ENCODE data around the gene CD33.
"Not testable (repeated sequence)": the region's sequence is repeated elsewhere in the genome, so short reads cannot be mapped to it uniquely, and the experiment has no call there.

CD33 gene
- total RNA-seq, result 0 to 0.13 reads per million in 2 experiments

DNA sequence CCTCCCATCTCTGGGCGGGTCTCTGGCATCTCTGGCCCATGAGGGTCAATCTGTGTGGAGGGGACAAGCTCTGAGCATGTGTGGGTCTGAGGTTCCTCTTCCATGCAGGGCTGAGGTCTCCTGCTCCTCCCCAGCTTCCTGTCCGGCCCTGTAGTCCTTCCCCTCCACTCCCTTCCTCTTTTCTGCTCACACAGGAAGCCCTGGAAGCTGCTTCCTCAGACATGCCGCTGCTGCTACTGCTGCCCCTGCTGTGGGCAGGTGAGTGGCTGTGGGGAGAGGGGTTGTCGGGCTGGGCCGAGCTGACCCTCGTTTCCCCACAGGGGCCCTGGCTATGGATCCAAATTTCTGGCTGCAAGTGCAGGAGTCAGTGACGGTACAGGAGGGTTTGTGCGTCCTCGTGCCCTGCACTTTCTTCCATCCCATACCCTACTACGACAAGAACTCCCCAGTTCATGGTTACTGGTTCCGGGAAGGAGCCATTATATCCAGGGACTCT is at the start of gene CD33:
Gene CD33, plus strand, starts transcription at position 183 of the 496 bp plus-strand sequence. Its CDS starts 39 bp downstream, at position 222.
- DNase-seq (ENCODE audit: low read depth), result not testable (repeated sequence)

DNA sequence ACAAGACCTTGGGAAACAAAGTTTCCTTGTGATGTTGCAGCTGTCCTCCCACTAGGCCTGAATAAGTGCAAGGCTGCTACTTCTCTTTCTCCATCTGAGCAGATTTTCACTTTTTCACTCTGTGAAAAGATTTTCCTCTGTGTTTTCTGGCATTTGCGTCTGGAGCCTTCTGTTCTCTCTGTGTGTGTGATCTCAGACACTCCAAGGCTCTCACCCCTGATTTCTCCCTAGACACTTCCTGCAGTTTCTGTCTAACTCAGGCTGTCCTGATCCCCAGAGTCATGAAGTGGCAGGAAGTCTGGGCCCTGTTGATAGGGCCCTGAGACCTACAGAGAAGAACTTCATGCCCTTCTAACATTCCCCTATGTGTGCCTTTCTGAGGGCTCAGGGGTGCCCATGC is 45.6 kb upstream of the CD33 start:
- DNase-seq (ENCODE audit: low read depth), result no peak

DNA sequence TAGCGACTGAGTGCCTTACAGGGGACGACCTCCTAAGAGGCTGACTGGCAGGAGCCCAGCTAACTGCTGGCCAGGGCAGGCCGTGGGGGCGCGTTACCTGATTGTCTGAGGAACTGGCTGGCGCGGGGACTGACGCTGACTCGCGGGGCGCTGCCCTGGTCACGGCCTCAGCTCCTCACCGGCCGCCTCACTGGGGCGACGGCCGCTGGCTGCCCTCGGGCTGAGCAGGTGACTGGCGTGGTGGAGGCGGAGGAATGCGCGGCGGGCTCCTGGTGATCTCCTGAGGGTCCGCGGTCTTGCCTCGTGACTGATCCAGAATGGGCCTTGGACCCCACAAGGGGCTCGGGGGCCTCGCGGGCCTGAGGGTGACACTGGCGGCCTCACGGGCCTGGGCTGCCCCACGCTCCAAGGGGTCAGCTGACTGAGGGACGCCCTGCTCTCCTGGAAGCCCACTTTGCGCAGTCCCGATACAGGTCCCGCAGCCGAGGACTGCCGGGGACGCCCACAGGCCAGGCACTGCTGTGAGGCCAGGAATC is 43.4 kb upstream of the CD33 start:
- DNase-seq (ENCODE audit: low read depth), result no peak

GRCh38 chr19:51181913-51182419 is 42.9 kb upstream of the CD33 start:
- DNase-seq (ENCODE audit: low read depth), result no peak

GRCh38 chr19:51183629-51184028 is 41.3 kb upstream of the CD33 start:
- no peak for DNase-seq (ENCODE audit: low read depth)

DNA sequence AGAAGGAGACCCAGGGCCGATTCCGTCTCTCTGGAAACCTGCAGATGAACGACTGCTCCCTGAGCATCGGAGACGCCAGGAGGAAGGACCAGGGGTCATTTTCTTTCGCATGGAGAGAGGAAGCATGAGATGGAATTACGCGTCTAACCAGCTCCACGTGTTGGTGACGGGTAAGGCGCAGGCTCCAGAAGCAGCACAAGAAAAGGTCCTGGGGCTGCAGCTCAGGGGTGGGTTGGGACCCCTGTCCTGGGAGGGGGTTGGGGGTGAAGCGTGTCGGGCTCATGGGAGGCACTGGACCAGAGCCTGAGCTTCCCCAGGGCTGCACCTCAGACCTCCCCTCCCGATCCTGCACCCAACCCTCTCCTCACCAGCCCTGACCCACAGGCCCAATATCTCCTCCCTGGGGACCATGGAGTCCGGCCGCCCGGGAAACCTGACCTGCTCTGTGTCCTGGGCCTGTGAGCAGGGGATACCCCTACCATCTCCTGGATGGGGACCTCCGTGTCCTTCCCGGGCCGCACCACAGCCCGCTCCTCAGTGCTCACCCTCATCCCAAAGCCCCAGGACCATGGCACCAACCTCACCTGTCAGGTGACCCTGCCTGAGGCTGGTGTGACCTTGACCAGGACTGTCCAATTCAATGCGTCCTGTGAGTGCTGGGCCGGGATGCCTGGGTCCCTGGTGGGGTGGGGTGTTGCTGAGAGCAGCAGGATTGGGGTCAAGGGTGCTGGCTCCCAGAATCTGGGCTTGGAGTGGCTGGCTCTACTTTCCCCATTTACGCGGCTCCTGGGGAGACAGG is 39.6 kb upstream of the CD33 start:
- no peak for DNase-seq (ENCODE audit: low read depth)

- no peak for DNase-seq (ENCODE audit: low read depth)
Observed at GRCh38 chr19:51185868-51186215, 39.0 kb upstream of the CD33 start.

DNA sequence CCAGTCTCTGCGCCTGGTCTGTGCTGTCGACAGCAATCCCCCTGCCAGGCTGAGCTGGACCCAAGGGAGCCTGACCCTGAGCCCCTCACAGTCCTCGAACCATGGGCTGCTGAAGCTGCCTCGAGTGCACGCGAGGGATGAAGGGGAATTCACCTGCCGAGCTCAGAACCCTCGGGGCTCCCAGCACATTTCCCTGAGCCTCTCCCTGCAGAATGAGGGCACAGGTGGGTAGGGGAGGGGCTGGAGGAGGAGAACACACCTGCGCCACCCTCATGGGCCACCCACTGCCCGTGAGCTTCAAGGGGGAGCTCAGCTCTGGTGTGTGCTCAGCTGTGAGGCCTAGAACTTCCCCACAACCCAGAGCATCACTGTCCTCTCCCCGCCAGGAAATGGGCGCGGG is 38.6 kb upstream of the CD33 start:
- DNase-seq (ENCODE audit: low read depth), result no peak

DNA sequence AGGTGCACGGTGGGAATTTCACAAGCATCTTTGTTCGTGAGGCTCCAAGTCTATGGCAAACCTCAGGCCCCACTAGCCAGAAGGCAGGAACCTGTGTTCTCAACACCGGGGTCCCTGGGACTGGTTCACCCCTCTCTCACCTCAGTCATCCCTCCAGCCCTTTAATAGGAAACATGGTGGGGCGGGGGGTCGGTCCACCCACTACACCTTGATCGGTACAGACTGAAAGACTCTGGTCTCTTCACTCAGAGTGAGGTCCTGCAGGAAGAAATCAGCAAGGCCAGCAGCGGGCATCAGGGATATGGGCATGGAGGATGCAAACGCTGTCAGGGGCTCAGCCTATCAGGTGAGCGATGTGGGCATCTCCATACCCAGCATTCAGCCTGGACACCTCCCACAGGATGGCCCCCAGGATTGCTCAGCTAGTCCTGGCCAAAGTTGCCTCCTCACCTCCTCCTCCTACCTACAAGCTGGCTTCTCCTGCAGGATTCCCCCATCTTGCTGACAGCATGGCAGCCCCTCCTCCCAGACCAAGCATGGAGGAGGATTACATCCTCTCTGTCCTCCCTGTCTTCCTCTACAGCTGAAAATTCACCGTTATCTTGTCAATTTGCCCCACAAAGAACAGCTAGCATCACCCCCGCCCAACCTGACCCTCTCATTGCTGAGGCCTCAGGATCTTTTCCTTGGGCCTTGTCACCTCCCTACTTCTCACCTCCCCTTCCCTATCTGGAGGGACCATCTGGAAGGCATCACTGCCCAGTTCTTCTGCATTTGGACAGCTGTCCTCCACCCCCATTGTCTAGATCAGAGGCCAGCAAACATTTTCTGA is 37.3 kb upstream of the CD33 start:
- no peak for DNase-seq (ENCODE audit: low read depth)

GRCh38 chr19:51188227-51188559 is 36.7 kb upstream of the CD33 start:
- DNase-seq (ENCODE audit: low read depth), result no peak

GRCh38 chr19:51192689-51193088 is 32.2 kb upstream of the CD33 start:
- DNase-seq (ENCODE audit: low read depth), result no peak

DNA sequence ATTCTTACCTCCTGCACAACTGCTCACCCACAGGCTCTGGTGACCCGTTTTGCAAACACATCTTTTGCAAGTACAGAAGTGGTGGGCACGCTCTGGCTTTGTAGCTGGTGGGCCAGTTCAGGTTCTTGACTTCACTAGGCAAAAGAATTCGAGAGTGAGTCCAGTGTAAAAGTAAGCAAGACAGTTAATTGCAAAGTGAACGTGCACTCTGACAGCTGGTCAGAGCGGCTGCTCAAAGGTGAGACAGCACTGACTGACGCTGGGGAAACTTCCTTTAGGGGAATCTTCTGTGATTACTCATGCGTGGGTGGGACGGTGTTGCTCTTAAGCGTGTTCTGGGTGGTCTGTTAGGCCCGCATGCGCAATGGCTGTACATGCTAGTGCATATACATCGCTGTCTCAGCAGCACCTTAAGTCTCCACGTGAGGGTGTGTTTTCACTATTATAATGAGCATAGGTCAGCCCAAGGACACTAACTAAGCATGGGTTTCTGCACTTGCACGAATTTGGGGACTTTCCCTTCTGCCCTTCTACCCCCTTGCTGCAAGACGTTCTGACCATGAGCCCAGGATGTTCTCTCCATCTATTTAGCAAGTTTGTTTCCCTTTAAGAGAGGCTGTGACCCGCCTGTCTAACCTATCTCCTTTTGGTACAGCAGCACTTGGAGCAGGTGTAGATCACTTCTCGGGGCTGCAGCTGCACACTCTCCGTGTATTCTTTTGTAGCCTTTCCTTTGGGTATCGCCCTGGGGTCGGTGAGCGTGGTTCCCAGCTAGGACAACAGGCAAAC is 30.2 kb upstream of the CD33 start:
- no peak for DNase-seq (ENCODE audit: low read depth)

DNA sequence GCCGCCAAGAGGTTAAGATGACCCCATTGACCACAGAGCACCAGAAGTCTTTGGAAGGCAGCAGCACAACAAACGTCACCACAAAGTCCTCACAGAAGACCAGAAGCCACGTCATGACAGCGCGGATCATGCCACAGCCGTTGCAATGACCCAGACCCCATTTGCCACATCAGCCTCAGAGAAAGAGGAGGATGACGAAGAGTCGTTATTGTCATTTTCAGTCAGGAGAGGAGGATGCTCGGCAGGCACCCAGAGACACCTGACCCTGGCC is 29.6 kb upstream of the CD33 start:
- no peak for DNase-seq (ENCODE audit: low read depth)

- no peak for DNase-seq (ENCODE audit: low read depth)
Observed at GRCh38 chr19:51195616-51196015, 29.3 kb upstream of the CD33 start.

DNA sequence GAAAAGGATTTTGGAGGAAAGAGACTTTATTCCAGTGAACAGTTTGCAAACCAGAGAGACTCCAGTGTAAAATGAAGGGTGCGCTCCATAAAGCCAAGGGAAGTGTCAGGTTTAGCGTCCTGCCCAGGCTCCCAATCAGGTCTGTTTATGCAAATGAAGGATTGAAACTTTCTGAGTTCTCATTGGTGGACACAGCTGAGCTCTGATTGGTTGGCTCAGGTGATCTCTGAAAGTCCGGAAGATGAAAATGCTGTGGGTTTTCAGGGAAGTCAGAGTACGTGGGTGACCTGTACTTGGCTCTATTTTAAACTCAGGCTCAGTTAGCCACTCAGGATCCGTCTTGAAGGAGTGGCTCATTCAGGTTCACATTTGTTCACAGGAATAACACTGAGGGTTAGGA is 28.7 kb upstream of the CD33 start:
- DNase-seq (ENCODE audit: low read depth), result no peak

- no peak for DNase-seq (ENCODE audit: low read depth)
Observed at GRCh38 chr19:51198641-51199040, 26.2 kb upstream of the CD33 start.

- DNase-seq (ENCODE audit: low read depth), result no peak
Observed at GRCh38 chr19:51200071-51200666, 24.7 kb upstream of the CD33 start.

DNA sequence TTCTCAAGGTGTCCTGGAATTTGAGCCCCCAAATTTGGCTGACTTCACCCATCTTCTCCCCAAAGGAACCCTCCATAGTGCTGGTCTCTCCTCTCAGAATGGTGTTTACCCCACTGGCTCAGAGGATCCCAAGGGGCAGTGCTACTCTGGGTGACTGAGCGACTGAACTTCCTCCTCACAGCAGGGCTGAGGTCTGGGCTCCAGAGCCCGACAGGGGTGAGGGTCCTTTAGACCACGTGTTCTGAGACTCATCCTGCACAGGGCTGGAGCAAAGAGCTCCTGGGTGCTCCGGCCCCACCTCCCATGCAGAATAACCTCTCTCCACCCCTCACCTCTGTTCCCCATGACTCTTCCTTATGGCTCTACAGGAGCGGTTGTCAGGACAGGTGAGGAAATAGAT is 23.2 kb upstream of the CD33 start:
- no peak for DNase-seq (ENCODE audit: low read depth)

- no peak for DNase-seq (ENCODE audit: low read depth)
Observed at GRCh38 chr19:51203916-51204315, 21.0 kb upstream of the CD33 start.

- no peak for DNase-seq (ENCODE audit: low read depth)
Observed at GRCh38 chr19:51204321-51204720, 20.6 kb upstream of the CD33 start.

DNA sequence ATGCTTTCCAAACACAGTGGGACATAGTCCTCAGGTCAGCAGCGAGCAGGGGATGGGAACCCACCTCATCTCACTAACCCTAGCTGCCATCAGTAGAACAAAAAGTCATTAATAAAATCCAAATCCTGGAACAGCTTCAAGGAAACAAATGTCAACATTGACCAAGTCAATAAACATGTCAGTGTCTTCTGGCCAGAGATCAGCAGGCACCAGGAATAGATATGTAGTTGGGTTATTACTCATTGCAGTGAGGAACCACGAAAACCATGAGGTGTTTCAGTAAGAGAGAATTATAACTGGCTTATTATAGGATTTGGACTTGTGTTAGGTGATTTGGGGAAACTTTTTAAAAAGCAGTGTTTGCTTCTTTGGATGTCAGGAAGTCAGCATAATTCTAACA is 17.1 kb upstream of the CD33 start:
- no peak for DNase-seq (ENCODE audit: low read depth)
